Activated T-helper 17 cell treated with anti-CD3 and anti-CD28 coated beads, Interleukin-2, amount 50 U/mL, for 72 hours (primary cell): ENCODE data around the gene CFAP141. TPM values are rescaled to one million over a fixed set of nuclear protein-coding genes. Genes with fewer than 3 reads are reported as not detected.

ENCODE experiments used
- ATAC-seq: fragments of 150-1000 bp; cut with Tn5 transposase; replicated peaks from 2 replicates; pipeline ENCODE4 v1.10.0; 2021; ENCODE audit warnings: mild to moderate bottlenecking, moderate library complexity
- H3K27ac Mint-ChIP-seq: one replicate; pipeline ENCODE4 v1.8.0; 2022; ENCODE audit warnings: mixed read lengths
- H3K27me3 Mint-ChIP-seq: one replicate; pipeline ENCODE4 v1.8.0; 2022; ENCODE audit warnings: mixed read lengths
- H3K36me3 Mint-ChIP-seq: one replicate; pipeline ENCODE4 v1.8.0; 2022; ENCODE audit warnings: low read depth, mild to moderate bottlenecking, mixed read lengths
- H3K4me1 Mint-ChIP-seq: one replicate; pipeline ENCODE4 v1.8.0; 2022; ENCODE audit warnings: mixed read lengths
- H3K4me3 Mint-ChIP-seq: one replicate; pipeline ENCODE4 v1.8.0; 2022; ENCODE audit warnings: mild to moderate bottlenecking, mixed read lengths
- H3K9me3 Mint-ChIP-seq: one replicate; pipeline ENCODE4 v1.8.0; 2022; ENCODE audit warnings: mixed read lengths
- total RNA-seq, 2 donors: library from RNA; stranded (reverse); gene quantifications; one replicate each; pipeline ENCODE4 v1.2.3, GENCODE V29; 2022

Gene CFAP141
- total RNA-seq, 2 donors from 2014 or later = not detected

DNA sequence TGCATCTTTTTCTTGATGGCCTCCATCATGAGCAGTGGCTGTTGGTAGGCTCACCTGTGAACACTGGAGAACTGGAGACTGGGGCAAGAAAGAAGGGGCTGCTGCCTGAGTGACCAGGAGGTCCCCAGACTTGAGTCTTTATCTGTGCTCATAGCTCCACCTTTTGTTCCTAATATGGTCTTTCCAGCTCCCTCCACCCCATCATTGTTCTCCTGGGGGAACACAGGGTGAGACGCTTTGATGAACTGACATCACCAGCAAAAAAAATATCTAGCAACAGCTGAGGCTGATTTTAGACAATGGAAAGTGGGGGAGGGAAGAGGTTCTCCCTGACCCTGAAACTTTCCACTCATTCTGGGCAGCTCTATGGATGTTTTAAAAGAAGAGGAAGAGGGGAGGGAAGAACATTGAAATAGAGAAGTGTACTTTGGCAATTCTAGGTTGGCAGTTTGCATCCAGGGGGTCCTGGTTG is 14.1 kb downstream of the CFAP141 start, which contains the start of gene TPM3:
Gene TPM3, minus strand, starts transcription at position 111 of the 472 bp plus-strand sequence. Its CDS starts 82 bp downstream, at position 29.
- H3K27ac Mint-ChIP-seq = no peak within 1 kb of the TSS
- no peak for ATAC-seq
- H3K27me3 Mint-ChIP-seq = peaks cover 15% of the 10 kb centered on the region
- peaks cover 4% of the 10 kb centered on the region for H3K4me1 Mint-ChIP-seq
- no peaks in the 10 kb centered on the region for H3K36me3 Mint-ChIP-seq
- no peaks in the 10 kb centered on the region for H3K9me3 Mint-ChIP-seq
- no peak within 1 kb of the TSS for H3K4me3 Mint-ChIP-seq

GRCh38 chr1:154190550-154190949 is 15.6 kb downstream of the CFAP141 start:
- Mint-ChIP-seq H3K4me1 (peaks cover 4% of the 10 kb centered on the region), H3K9me3 (no peaks in the 10 kb centered on the region), H3K27ac (no peak overlapping the region), H3K36me3 (no peaks in the 10 kb centered on the region), H3K4me3 (no peak overlapping the region), H3K27me3 (peaks cover 15% of the 10 kb centered on the region)
- ATAC-seq = no peak

DNA sequence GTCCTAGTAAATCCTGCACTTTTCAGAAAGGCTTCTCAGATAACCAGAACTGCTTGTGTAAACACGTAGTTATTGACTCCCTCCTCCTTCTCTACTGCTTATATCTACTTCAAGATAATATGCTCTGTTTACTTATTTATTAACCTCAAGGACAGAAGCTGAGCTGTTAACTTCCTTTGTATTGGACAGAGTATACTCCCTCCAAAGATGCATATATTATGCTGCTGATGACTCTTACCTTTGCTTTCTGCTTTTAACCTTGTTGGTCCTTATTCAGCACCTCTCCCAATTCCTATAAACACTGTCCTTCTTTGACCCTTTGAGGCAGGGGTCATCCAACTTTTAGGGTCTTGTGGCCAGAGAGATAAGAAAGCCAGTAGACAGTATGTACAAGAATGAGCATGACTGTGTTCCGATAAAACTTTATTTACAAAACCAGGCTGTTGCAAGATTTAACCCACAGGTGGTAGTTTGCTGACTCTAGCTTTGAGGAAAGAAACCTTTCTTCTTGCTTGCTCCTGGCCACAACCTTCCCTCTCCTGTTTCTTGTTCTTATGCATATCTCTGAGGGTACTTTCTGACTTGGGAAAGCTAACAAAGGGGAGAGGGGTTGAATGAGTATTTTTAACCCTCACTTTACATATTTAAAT is 19.2 kb downstream of the CFAP141 start:
- no peak overlapping the region for H3K4me3 Mint-ChIP-seq
- no peaks in the 10 kb centered on the region for H3K9me3 Mint-ChIP-seq
- H3K27ac Mint-ChIP-seq = no peak overlapping the region

DNA sequence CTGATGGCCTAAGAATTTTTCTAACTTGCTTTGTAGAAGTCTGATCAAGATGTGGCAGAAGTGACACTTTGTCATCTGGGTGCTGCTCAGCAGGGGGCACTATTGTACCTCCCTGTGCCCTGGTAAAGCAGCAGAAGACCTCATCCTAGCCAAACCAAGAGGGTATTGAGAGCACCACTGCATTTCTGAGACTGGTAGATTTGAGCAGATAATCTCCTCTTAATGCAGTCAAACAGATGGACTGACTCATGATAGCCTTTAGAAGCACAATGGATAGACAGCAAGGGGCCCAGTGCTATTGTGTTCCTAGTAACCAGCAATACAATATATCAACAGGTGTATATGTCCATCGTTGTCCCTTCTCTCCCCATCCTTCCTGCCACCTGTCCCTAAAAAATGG is 20.0 kb downstream of the CFAP141 start:
- no peak for ATAC-seq

More for the DNA sequence above, 19.2 kb downstream of the CFAP141 start:
- ATAC-seq = no peak
- Mint-ChIP-seq H3K4me1 (peaks cover 2% of the 10 kb centered on the region), H3K27me3 (peaks cover 4% of the 10 kb centered on the region), H3K36me3 (peaks cover 14% of the 10 kb centered on the region)

GRCh38 chr1:154183046-154183915 is 22.9 kb downstream of the CFAP141 start:
- H3K9me3 Mint-ChIP-seq = no peaks in the 10 kb centered on the region
- H3K36me3 Mint-ChIP-seq = peaks cover 51% of the 10 kb centered on the region
- H3K4me3 Mint-ChIP-seq = peak overlapping the region; percentile 90
- H3K4me1 Mint-ChIP-seq = peaks cover 29% of the 10 kb centered on the region
- H3K27me3 Mint-ChIP-seq = no peaks in the 10 kb centered on the region
- peak; percentile 87 for ATAC-seq
- peak overlapping the region; percentile 86 for H3K27ac Mint-ChIP-seq

More for the DNA sequence above, 20.0 kb downstream of the CFAP141 start:
- Mint-ChIP-seq H3K36me3 (peaks cover 22% of the 10 kb centered on the region), H3K9me3 (no peaks in the 10 kb centered on the region), H3K27ac (no peak overlapping the region), H3K4me1 (peaks cover 7% of the 10 kb centered on the region), H3K4me3 (no peak overlapping the region), H3K27me3 (no peaks in the 10 kb centered on the region)

DNA sequence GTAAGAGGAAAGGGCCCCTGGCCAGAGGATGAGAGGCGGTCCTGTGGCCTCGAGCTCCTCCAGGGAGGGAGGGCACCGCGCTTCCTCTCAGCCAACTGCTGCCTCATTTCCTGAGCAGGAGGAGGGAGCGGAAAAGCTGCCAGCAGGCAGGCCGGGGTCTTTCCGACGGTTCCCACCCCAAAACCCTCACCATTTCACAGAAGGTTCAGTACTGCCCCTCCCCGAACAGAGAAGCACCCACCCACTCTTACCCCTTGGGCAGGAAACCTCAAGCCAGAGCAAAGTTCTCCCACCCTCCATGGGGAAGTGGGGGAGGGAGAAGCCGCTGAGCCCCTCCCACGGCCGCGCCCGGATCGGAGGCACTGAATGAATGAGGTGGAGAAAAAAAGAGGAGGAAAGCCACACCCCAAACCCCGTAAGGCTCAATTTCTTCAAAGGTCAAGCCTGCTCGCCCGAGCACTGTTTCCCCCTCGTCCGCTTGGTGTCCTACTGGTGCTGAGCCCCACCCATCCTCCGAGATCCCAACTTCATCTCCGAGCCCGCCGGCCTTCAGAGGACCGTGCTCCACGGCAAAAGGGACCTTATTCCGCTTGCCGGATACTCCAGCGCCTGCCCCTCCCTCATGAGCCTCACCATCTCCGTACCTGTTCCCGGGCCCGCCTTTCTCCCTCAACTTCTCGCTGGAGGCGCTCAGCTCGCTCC is 23.6 kb downstream of the CFAP141 start:
- no peaks in the 10 kb centered on the region for H3K9me3 Mint-ChIP-seq
- peak overlapping the region; percentile 90 for H3K4me3 Mint-ChIP-seq
- no peaks in the 10 kb centered on the region for H3K27me3 Mint-ChIP-seq
- peak; percentile 77 for ATAC-seq
- peaks cover 36% of the 10 kb centered on the region for H3K4me1 Mint-ChIP-seq
- H3K36me3 Mint-ChIP-seq = peaks cover 59% of the 10 kb centered on the region
- H3K27ac Mint-ChIP-seq = peak overlapping the region; percentile 86

DNA sequence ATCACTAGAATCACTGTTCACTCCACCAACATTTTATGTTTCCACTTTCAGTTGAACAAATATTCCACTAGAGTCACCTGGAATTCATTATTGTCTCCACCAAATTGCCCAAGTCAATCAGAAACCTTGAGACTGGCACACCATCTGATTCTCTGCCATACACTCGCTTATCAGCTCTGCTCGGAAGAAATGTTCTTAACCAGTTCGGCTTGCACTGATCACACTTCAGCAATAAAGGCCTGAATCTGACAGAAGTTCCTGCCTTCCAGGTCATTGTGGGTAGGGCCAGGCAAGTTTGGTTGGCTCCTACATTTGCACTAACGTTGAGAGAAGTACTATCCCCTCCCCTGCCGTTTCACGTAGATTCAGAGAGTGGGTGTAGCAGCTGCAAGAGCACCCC is 24.2 kb downstream of the CFAP141 start:
- ATAC-seq = no peak

DNA sequence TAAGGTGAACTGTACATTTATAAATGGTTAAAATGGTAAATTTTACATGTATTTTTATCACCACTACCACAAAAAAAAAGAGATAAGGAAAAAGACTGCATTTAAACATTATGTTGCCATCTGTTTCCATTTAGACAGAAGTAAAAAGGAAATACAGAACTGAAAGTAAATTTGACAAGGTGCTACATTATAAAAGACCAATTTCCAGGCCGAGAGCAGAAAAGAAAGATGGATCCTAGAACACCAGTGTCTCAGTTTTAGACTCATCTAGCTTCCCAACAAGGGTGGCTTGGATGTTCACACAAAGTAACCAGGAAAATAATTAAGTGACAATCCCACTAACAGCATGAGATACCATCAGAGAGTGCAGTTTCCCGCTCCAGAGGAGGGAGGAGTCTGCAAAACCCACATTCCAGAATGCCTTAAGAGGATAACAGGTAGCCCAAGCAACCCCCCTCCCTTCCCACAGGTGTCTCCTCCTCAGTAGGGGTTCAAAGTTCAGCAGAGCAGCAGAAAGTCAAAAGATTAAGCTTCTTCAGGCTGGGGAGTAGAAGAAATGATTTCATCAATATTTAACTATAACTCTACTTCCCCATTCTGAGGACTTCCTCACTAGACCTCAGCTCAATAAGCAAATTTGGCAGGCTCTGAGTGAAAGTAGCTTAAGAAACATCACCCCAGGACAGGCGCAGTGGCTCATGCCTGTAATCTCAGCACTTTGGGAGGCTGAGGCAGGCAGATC is 26.0 kb downstream of the CFAP141 start:
- Mint-ChIP-seq H3K36me3 (peaks cover 82% of the 10 kb centered on the region), H3K4me1 (peaks cover 42% of the 10 kb centered on the region), H3K9me3 (no peaks in the 10 kb centered on the region), H3K4me3 (peak overlapping the region; percentile 90), H3K27ac (peak overlapping the region; percentile 73), H3K27me3 (no peaks in the 10 kb centered on the region)
- ATAC-seq = no peak

More for the DNA sequence above, 24.2 kb downstream of the CFAP141 start:
- Mint-ChIP-seq H3K4me1 (peaks cover 42% of the 10 kb centered on the region), H3K9me3 (no peaks in the 10 kb centered on the region), H3K4me3 (peak overlapping the region; percentile 90), H3K36me3 (peaks cover 64% of the 10 kb centered on the region), H3K27ac (peak overlapping the region; percentile 86), H3K27me3 (no peaks in the 10 kb centered on the region)

DNA sequence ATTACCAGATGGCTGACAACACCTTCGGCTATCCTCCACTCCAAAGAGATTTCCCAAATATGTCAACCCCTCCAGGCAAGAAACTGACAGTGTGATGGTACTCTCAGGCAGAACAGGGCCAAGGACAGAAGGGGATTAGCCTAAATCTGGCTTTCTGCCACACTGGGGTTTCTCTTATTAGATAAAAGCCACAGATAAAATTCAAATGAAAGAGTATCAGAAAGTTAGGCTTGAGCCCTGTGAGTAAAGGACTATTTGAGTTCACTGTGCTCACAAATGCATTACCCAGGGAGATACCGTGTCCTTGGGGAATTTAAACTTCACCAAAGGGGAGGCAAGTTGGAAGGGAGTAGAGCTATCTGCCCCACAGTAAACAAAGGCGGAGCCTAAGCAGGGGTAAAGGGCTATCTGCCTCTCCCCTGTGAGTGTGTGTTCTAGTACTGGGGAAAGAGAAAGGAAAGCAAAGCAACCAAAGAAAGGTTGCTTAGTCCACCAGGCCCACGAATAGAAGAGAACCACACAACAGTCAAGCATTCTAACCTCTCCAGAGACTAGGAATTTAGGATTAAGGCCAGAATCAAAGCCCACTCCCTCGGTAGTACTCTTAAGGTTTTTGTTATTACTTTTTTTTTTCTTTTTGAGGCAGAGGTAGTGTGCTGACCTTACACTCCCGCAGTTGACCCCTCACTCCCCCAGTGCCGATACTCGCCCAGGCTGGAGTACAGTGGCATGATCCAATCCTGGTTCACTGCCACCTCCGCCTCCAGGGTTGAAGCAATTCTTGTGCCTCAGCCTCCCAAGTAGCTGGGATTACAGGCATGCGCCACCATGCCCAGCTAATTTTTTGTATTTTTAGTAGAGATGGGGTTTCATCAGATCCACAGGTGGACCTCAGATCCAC is 27.0 kb downstream of the CFAP141 start:
- no peaks in the 10 kb centered on the region for H3K27me3 Mint-ChIP-seq

GRCh38 chr1:154178013-154178412 is 28.1 kb downstream of the CFAP141 start:
- Mint-ChIP-seq H3K4me1 (peaks cover 42% of the 10 kb centered on the region), H3K27ac (peak overlapping the region; percentile 73), H3K27me3 (no peaks in the 10 kb centered on the region), H3K36me3 (peaks cover 98% of the 10 kb centered on the region), H3K9me3 (no peaks in the 10 kb centered on the region), H3K4me3 (peak overlapping the region; percentile 90)
- no peak for ATAC-seq

More for the DNA sequence above, 27.0 kb downstream of the CFAP141 start:
- Mint-ChIP-seq H3K4me1 (peaks cover 42% of the 10 kb centered on the region), H3K27ac (peak overlapping the region; percentile 73), H3K9me3 (no peaks in the 10 kb centered on the region), H3K4me3 (peak overlapping the region; percentile 90), H3K36me3 (peaks cover 92% of the 10 kb centered on the region)
- no peak for ATAC-seq

GRCh38 chr1:154176337-154176736 is 29.8 kb downstream of the CFAP141 start:
- Mint-ChIP-seq H3K9me3 (no peaks in the 10 kb centered on the region), H3K4me3 (peak overlapping the region; percentile 90), H3K4me1 (peaks cover 54% of the 10 kb centered on the region), H3K27ac (no peak overlapping the region), H3K36me3 (peaks cover 98% of the 10 kb centered on the region), H3K27me3 (no peaks in the 10 kb centered on the region)
- no peak for ATAC-seq

- Mint-ChIP-seq H3K9me3 (no peaks in the 10 kb centered on the region), H3K36me3 (peaks cover 98% of the 10 kb centered on the region), H3K27ac (no peak overlapping the region), H3K4me3 (no peak overlapping the region), H3K4me1 (peaks cover 56% of the 10 kb centered on the region), H3K27me3 (no peaks in the 10 kb centered on the region)
- ATAC-seq = no peak
These were observed 31.5 kb downstream of the CFAP141 start for GRCh38 chr1:154174654-154175053.

DNA sequence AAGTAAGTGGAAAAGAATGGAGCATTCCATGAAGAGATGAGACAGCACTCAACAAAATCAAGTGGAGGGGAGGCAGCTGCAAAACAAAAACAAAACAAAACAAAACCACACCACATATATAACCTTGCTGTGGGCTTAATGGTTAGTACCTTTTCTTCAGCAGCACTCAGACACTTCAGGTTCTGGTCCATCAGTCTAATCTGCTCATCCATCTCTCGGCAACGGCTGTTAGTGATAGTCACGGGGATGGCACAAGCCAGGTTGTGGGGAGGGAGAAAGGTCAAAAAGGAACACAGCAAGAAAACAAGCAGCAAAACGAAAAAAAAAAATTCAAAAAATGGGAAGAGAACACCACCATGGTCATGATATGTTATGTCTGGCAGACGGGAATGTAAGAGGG is 34.3 kb downstream of the CFAP141 start:
- peak overlapping the region; percentile 98 for H3K27ac Mint-ChIP-seq
- ATAC-seq = no peak
- H3K27me3 Mint-ChIP-seq = no peaks in the 10 kb centered on the region
- H3K9me3 Mint-ChIP-seq = no peaks in the 10 kb centered on the region
- H3K36me3 Mint-ChIP-seq = peaks cover 98% of the 10 kb centered on the region
- peak overlapping the region; percentile 69 for H3K4me3 Mint-ChIP-seq
- peaks cover 39% of the 10 kb centered on the region for H3K4me1 Mint-ChIP-seq
